K562 (cell line): ENCODE results near the gene ADSS1. TPM values are rescaled to one million over a fixed set of nuclear protein-coding genes. Genes with fewer than 3 reads are reported as not detected.
A peak's percentile ranks its signal among the peaks of the same experiment; 100 is the strongest.

Experiments
- ATAC-seq: fragments of 200-7000 bp; cut with Tn5 transposase; 3 replicates; pipeline ENCODE4 v1.9.1; 2020; ENCODE audit warnings: moderate library complexity
- BruUV-seq: library from RNA; stranded (reverse); fragments of 400-500 nt; replicated peaks from 2 replicates; lab custom pipeline; 2021; lab: Mats Ljungman, UMichigan
- CTCF ChIA-PET: fragments of 300-600 bp; formaldehyde crosslinking; extraction: SDS; loops from one replicate; lab custom pipeline; 2021; ENCODE audit warnings: low intra/inter-chr PET ratio; lab: Yijun Ruan, JAX
- POLR2A ChIA-PET: fragments of 300-600, 350-650 bp; sonication (Branson Sonifier 250); formaldehyde crosslinking; extraction: SDS; loops from one replicate; lab custom pipeline; 2021; ENCODE audit warnings: antibody characterized with exemption, inconsistent platforms; lab: Yijun Ruan, JAX
- DNase-seq, 4 experiments: peaks; one replicate each; pipeline versions ENCODE4 v3.0.0 to v3.0.0-alpha.2; 2011 to 2018; ENCODE audit warnings: low spot score in 3 of 4, mixed read lengths in 3 of 4; ENCODE audit errors: extremely low read depth in 1 of 4
- FAIRE-seq: peaks from 2 replicates; lab custom pipeline; 2011; peaks lifted over from hg19 to GRCh38; lab: Jason Lieb, UNC
- H2AFZ ChIP-seq: 2 replicates; pipeline ENCODE4 v1.6.0; 2011; ENCODE audit warnings: low read depth, low read length, control low read depth, inconsistent platforms
- H3K27ac ChIP-seq: fragments of 200-600 bp; 3 replicates; pipeline ENCODE4 v1.8.0; 2011; ENCODE audit warnings: low read depth, mild to moderate bottlenecking, control low read depth, inconsistent platforms, low read length, moderate library complexity, mixed read lengths; ENCODE audit errors: extremely low read depth
- H3K27me3 ChIP-seq, 2 experiments: fragments of 300-600 bp in 1 of 2; 2 replicates in 1 of 2; 3 replicates in 1 of 2; pipeline versions ENCODE4 v1.6.0 to v1.8.0; 2011; ENCODE audit warnings: inconsistent platforms in 2 of 2, low read length in 2 of 2, mild to moderate bottlenecking in 1 of 2, mixed read lengths in 1 of 2, moderate library complexity in 1 of 2; ENCODE audit not compliant: control insufficient read depth in 2 of 2, insufficient read depth in 2 of 2
- H3K36me3 ChIP-seq: fragments of 300-600 bp; 3 replicates; pipeline ENCODE4 v1.8.0; 2011; ENCODE audit warnings: mild to moderate bottlenecking, low read length, inconsistent platforms; ENCODE audit not compliant: control insufficient read depth, insufficient read depth
- H3K4me1 ChIP-seq, 2 experiments: fragments of 200-600 bp in 1 of 2; replicated peaks in 1 of 2; 2 replicates in 1 of 2; 3 replicates in 1 of 2; pipeline versions ENCODE4 v1.5.1 to v1.8.0; 2011; ENCODE audit warnings: inconsistent platforms in 2 of 2, low read length in 2 of 2, mild to moderate bottlenecking in 1 of 2, mixed read lengths in 1 of 2, moderate library complexity in 1 of 2; ENCODE audit not compliant: control insufficient read depth in 2 of 2, insufficient read depth in 2 of 2
- H3K4me2 ChIP-seq: 2 replicates; pipeline ENCODE4 v1.6.1; 2011; ENCODE audit warnings: low read length, control low read depth, inconsistent platforms, mixed read lengths; ENCODE audit not compliant: insufficient read depth
- H3K4me3 ChIP-seq: fragments of 200-600 bp; sonication (generic), shearing (Covaris generic); 2 replicates; pipeline ENCODE4 v1.5.1; 2016; ENCODE audit warnings: control low read depth, inconsistent platforms
- H3K79me2 ChIP-seq: fragments of 200-600 bp; 3 replicates; pipeline ENCODE4 v1.8.0; 2011; ENCODE audit warnings: low read length, inconsistent platforms; ENCODE audit not compliant: control insufficient read depth, insufficient read depth
- H3K9ac ChIP-seq, 2 experiments: 2 replicates each; pipeline versions ENCODE4 v1.6.0 to v1.6.1; 2011; ENCODE audit warnings: low read depth in 2 of 2, low read length in 2 of 2, control low read depth in 1 of 2, inconsistent platforms in 1 of 2, mild to moderate bottlenecking in 1 of 2, mixed read lengths in 1 of 2; ENCODE audit not compliant: insufficient read depth in 1 of 2
- H3K9me1 ChIP-seq: one replicate; pipeline ENCODE4 v1.6.0; 2011; ENCODE audit warnings: inconsistent platforms, mild to moderate bottlenecking, low read length, moderate library complexity; ENCODE audit not compliant: control insufficient read depth, insufficient read depth
- H3K9me3 ChIP-seq: replicated peaks from 2 replicates; pipeline ENCODE4 v1.5.1; 2011; ENCODE audit warnings: low read depth, low read length, inconsistent platforms; ENCODE audit not compliant: control insufficient read depth, insufficient read depth
- H4K20me1 ChIP-seq: replicated peaks from 2 replicates; pipeline ENCODE4 v1.6.1; 2011; ENCODE audit warnings: low read length, inconsistent platforms, mixed read lengths; ENCODE audit not compliant: control insufficient read depth, insufficient read depth
- CBX8 ChIP-seq: fragments of 200-600 bp; sonication (generic); IDR thresholded peaks from 2 replicates; pipeline ENCODE4 v1.6.1; 2012; ENCODE audit warnings: borderline replicate concordance, mixed run types, low read depth, mild to moderate bottlenecking, moderate library complexity, mixed read lengths, low read length, control low read depth, inconsistent platforms; ENCODE audit not compliant: poor library complexity, severe bottlenecking; ENCODE audit errors: extremely low read depth
- GTF2E2 ChIP-seq: fragments of 200-800 bp; sonication (Bioruptor generic); IDR thresholded peaks from 2 replicates; pipeline ENCODE4 v1.6.1; 2016; ENCODE audit warnings: missing genetic modification characterization, missing compliant biosample characterization
- HDAC6 ChIP-seq: IDR thresholded peaks from 2 replicates; pipeline ENCODE4 v1.6.1; 2012; ENCODE audit warnings: low read depth, mild to moderate bottlenecking, control low read depth, inconsistent platforms, low read length, moderate library complexity
- HNRNPL ChIP-seq: fragments of 200-400 bp; formaldehyde crosslinking; IDR thresholded peaks from 2 replicates; pipeline ENCODE4 v1.6.1; 2017; ENCODE audit warnings: low read depth, mild to moderate bottlenecking, low read length
- MEIS2 ChIP-seq: fragments of 450-650 bp; IDR thresholded peaks from 2 replicates; pipeline ENCODE4 v1.6.1; 2014; ENCODE audit warnings: mild to moderate bottlenecking; ENCODE audit not compliant: partially characterized antibody
- POLR2G ChIP-seq: fragments of 200-400 bp; formaldehyde crosslinking; IDR thresholded peaks from 2 replicates; pipeline ENCODE4 v1.6.1; 2017; ENCODE audit warnings: low read depth, mild to moderate bottlenecking, antibody characterized with exemption, low read length, moderate library complexity
- PTRF ChIP-seq: fragments of 450-650 bp; IDR thresholded peaks from 2 replicates; pipeline ENCODE4 v1.6.1; 2016; ENCODE audit warnings: mild to moderate bottlenecking, missing genetic modification characterization, missing compliant biosample characterization
- SP1 ChIP-seq: sonication (generic); formaldehyde crosslinking; IDR thresholded peaks from 2 replicates; pipeline ENCODE4 v1.8.1; 2022; ENCODE audit warnings: mild to moderate bottlenecking, missing genetic modification reagents
- WHSC1 ChIP-seq: IDR thresholded peaks from one replicate; pipeline ENCODE4 v1.6.1; 2012; ENCODE audit warnings: low read length, control low read depth, inconsistent platforms
- XRCC5 ChIP-seq: fragments of 200-400 bp; formaldehyde crosslinking; IDR thresholded peaks from 2 replicates; pipeline ENCODE4 v1.6.1; 2017; ENCODE audit warnings: low read depth, mild to moderate bottlenecking, low read length
- WGBS: fragments of 100-300 bp; shearing (Covaris generic); methylation state at CpG from one replicate; pipeline ENCODE4 v1.1.6; 2016; ENCODE audit warnings: low coverage, mixed read lengths; ENCODE audit not compliant: insufficient coverage; ENCODE audit errors: missing lambda C conversion rate; 5-methylcytosine and 5-hydroxymethylcytosine counted together
- in situ Hi-C: fragments of 300-500 bp; cut with MboI; formaldehyde crosslinking; loops from 4 replicates; pipeline ENCODE4 v1.15.0; 2018; ENCODE audit warnings: inconsistent platforms, mixed read lengths
- intact Hi-C: fragments of 100-400 bp; cut with micrococcal nuclease; formaldehyde crosslinking; loops from 2 replicates; pipeline ENCODE4 v1.14.2; 2022
- polyA plus RNA-seq, 8 experiments: library from polyadenylated mRNA; depleted of rRNA in 4 of 8; stranded (reverse) in 5 of 8; unstranded in 3 of 8; fragments of >200 nt; fragmentation: Nextera tagmentation in 2 of 8; fragmentation: Illumina TruSeq in 1 of 8; extraction: Ambion mirVana in 2 of 8; extraction: Trizol in 1 of 8; gene quantifications; 2 replicates each; pipeline versions ENCODE4 v1.2.1 to v1.2.3, GENCODE V29; 2011 to 2014; ENCODE audit warnings: inconsistent platforms in 1 of 8, missing spikeins in 1 of 8
- total RNA-seq, 7 experiments: library from RNA; depleted of rRNA in 6 of 7; stranded (reverse); fragments of >200 nt in 6 of 7; fragmentation: Illumina TruSeq in 2 of 7; extraction: Trizol in 2 of 7; gene quantifications; 2 replicates each; pipeline versions ENCODE4 v1.2.1 to v1.2.3, GENCODE V29; 2011 to 2021; ENCODE audit warnings: low replicate concordance in 1 of 7
- TF ChIP-seq, protein P1 (sequence below), 3 experiments: IDR thresholded peaks in 2 of 3; conservative IDR thresholded peaks in 1 of 3; 2 replicates each; pipeline ENCODE4 v1.5.1; 2011 to 2012; ENCODE audit warnings: low read length in 3 of 3, mild to moderate bottlenecking in 3 of 3, control low read depth in 2 of 3, improper control_type of control experiment in 1 of 3, inconsistent platforms in 1 of 3, low read depth in 1 of 3, mixed read lengths in 1 of 3, moderate library complexity in 1 of 3; ENCODE audit not compliant: insufficient read depth in 2 of 3
- TF ChIP-seq, protein P2 (sequence below), 2 experiments: fragments of 450-650 bp in 1 of 2; sonication (generic) in 1 of 2; formaldehyde crosslinking in 1 of 2; IDR thresholded peaks in 1 of 2; conservative IDR thresholded peaks in 1 of 2; 2 replicates each; pipeline versions ENCODE4 v1.6.1 to v1.8.1; 2016 to 2023; ENCODE audit warnings: mild to moderate bottlenecking in 2 of 2, moderate library complexity in 2 of 2, inconsistent platforms in 1 of 2, missing genetic modification reagents in 1 of 2

ADSS1 gene
- total and polyA plus RNA-seq, 9 of the 15 experiments (the other 6 are each of a cell fraction or from before 2014, with no cell fraction given) = 0.53 to 5.9 (median 3.9) TPM

DNA sequence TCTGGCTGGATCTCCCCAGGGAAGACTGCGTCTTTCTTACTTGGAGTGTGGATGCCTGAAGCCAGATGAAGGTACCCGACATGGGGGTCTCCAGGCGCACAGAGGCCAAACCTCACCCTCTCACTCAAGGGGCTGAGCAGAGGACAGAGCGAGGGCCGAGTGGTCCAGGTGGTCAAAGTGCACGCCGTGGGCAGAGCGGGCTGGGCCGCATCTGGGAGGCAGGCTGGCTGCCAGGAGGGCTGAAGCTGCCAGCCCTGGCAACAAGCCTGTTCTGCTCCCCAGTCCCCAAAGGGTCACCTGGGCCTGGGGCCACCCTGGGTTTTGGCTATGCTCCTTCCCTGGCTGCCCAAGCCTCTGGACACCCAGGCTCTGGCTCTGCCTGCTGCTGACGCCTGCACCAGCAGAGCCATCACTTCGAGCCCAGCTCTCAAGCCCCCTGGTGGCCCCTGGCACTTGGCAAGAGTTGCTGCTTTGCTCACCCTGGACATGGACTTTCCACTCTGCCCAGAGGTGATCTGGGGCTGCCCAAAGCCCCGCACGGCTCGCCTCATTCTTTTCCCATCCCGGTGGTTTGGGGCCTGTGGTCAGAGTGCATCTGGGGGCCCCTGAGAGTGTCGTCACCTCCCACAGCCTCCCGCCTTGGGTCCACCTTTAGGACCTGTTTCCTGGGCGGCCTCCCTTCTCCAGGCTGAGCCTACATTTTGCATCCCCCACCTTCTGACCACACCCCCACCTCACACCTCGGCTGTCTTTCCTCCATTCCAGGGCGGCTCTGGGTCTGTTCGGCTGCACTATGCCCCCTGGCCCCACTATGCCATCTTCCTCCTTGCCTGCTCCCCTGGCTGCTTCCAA, 2.8 kb downstream of the ADSS1 start:
- Histone ChIP-seq H3K27ac (no peak overlapping the region), H3K4me1 (peaks cover 16 to 89% of the 10 kb centered on the region in 2 experiments), H3K9ac (peak overlapping the region in 1 of 2 experiments; percentile 17; a peak in 2 of 4 replicates), H3K9me3 (no peaks in the 10 kb centered on the region), H3K27me3 (no peaks in the 10 kb centered on the region), H3K4me2 (no peak overlapping the region), H3K36me3 (no peaks in the 10 kb centered on the region), H4K20me1 (no peaks in the 10 kb centered on the region; the same call in 1 of the 2 replicates)
- CTCF ChIA-PET = no interaction called here
- DNase-seq = no peak
- TF ChIP-seq SP1 (CRISPR knock-in tag) (no peak), CBX8 (no peak), HNRNPL (no peak), PTRF (tag) (no peak), HDAC6 (no peak), MEIS2 (no peak), WHSC1 (no peak), GTF2E2 (tag) (no peak), POLR2G (0 out of 2 replicates have a peak, but pooled peaks have one; percentile 14), XRCC5 (no peak)
- TF ChIP-seq, protein P1, sequence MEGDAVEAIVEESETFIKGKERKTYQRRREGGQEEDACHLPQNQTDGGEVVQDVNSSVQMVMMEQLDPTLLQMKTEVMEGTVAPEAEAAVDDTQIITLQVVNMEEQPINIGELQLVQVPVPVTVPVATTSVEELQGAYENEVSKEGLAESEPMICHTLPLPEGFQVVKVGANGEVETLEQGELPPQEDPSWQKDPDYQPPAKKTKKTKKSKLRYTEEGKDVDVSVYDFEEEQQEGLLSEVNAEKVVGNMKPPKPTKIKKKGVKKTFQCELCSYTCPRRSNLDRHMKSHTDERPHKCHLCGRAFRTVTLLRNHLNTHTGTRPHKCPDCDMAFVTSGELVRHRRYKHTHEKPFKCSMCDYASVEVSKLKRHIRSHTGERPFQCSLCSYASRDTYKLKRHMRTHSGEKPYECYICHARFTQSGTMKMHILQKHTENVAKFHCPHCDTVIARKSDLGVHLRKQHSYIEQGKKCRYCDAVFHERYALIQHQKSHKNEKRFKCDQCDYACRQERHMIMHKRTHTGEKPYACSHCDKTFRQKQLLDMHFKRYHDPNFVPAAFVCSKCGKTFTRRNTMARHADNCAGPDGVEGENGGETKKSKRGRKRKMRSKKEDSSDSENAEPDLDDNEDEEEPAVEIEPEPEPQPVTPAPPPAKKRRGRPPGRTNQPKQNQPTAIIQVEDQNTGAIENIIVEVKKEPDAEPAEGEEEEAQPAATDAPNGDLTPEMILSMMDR (IDR thresholded peaks at IDR 0.05 in 2 of 3, conservative IDR thresholded peaks at IDR 0.05 in 1 of 3; ENCODE audit: insufficient read depth in 2 of 3, low read depth in 1 of 3, low read length in 3 of 3) = 0 out of 6 replicates have a peak, but pooled peaks of 1 of the 3 experiments have one; percentile 7
- TF ChIP-seq, protein P2, sequence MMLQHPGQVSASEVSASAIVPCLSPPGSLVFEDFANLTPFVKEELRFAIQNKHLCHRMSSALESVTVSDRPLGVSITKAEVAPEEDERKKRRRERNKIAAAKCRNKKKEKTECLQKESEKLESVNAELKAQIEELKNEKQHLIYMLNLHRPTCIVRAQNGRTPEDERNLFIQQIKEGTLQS (IDR thresholded peaks at IDR 0.05) = no peak
- TF ChIP-seq, protein P2 (CRISPR knock-in tag; conservative IDR thresholded peaks at IDR 0.05) = no peak
- TF ChIP-seq, all 486 proteins: peak for 2
- H2AFZ ChIP-seq = no peak overlapping the region
- POLR2A ChIA-PET = interaction anchor here (1.0 kb wide), 1 partner anchor 26 kb away, joined by 3 read pairs; the partner anchor contains the start of gene SIVA1
- intact Hi-C loops = no loop called here
- H3K79me2 ChIP-seq = peaks cover 16% of the 10 kb centered on the region
- WGBS = 79% methylated on average over 12 of the region's 21 CpGs
- no peak for FAIRE-seq
- BruUV-seq = no TSS peak
- ATAC-seq = no peak
- in situ Hi-C loops = no loop called here
- no peak overlapping the region for H3K4me3 ChIP-seq
- H3K9me1 ChIP-seq = peaks cover 4% of the 10 kb centered on the region
